Mesenteric fat pad (tissue), 1 donor: Measurements from ENCODE around the gene TMEM30A. TPM values are rescaled to one million over a fixed set of nuclear protein-coding genes. Genes with fewer than 3 reads are reported as not detected.

Source experiments
- total RNA-seq: library from RNA; stranded (reverse); fragmentation: NEBNext Ultra II Directional; extraction: Animal tissue kit (Norgen Biotek cat#: 25700); gene quantifications from one replicate; pipeline ENCODE4 v1.2.1, GENCODE V29; 2021
- donor health status: DM: yes; HTN: yes; CAD: no.

The TMEM30A gene
- total RNA-seq, 1 donor from 2014 or later = 109 TPM

Other genes starting within 250 kb of the TMEM30A start
- 376 TPM for gene COL12A1, start 78.7 kb downstream of the TMEM30A start, total RNA-seq
- gene COX7A2, start 41.0 kb downstream of the TMEM30A start, total RNA-seq = 336 TPM
- gene FILIP1, start 209.0 kb upstream of the TMEM30A start, total RNA-seq = 8.1 TPM